GM12878 (cell line): ENCODE measurements around the gene EFCC1. TPM values are rescaled to one million over a fixed set of nuclear protein-coding genes. Genes with fewer than 3 reads are reported as not detected.

Source experiments
- ATAC-seq: fragments of 200-7000 bp; cut with Tn5 transposase; 3 replicates; pipeline ENCODE4 v1.9.1; 2020; ENCODE audit warnings: mild to moderate bottlenecking, moderate library complexity
- BruUV-seq: library from RNA; stranded (reverse); fragments of 400-500 nt; replicated peaks from 2 replicates; lab custom pipeline; 2021; lab: Mats Ljungman, UMichigan
- CTCF ChIA-PET: fragments of 300-600 bp; sonication (Branson Sonifier 250); formaldehyde crosslinking; extraction: SDS; loops from one replicate; lab custom pipeline; 2021; ENCODE audit warnings: inconsistent platforms; lab: Yijun Ruan, JAX
- POLR2A ChIA-PET: fragments of 350-600 bp; formaldehyde crosslinking; extraction: SDS; loops from one replicate; lab custom pipeline; 2021; ENCODE audit warnings: inconsistent platforms; lab: Charles Lee
- RAD21 ChIA-PET: fragments of 300-600 bp; sonication (Branson Sonifier 250); formaldehyde crosslinking; loops from one replicate; lab custom pipeline; 2023; ENCODE audit warnings: antibody characterized with exemption; ENCODE audit not compliant: unreplicated experiment; lab: Charles Lee
- SMC1A ChIA-PET: fragments of 300-600 bp; sonication (Branson Sonifier 250); formaldehyde crosslinking; loops from one replicate; lab custom pipeline; 2023; ENCODE audit not compliant: unreplicated experiment, uncharacterized antibody; lab: Charles Lee
- DNase-seq: peaks from one replicate; pipeline ENCODE4 v3.0.0-alpha.2; 2011; ENCODE audit warnings: low read depth, low spot score
- FAIRE-seq: peaks from 3 replicates; lab custom pipeline; 2011; peaks lifted over from hg19 to GRCh38; lab: Jason Lieb, UNC
- H2AFZ ChIP-seq: 2 replicates; pipeline ENCODE4 v1.6.0; 2011; ENCODE audit warnings: low read depth, low read length, control low read depth; ENCODE audit not compliant: control insufficient read depth
- H3K27ac ChIP-seq: 2 replicates; pipeline ENCODE4 v1.5.1; 2011; ENCODE audit warnings: control low read depth; ENCODE audit not compliant: control insufficient read depth, insufficient read depth
- H3K27me3 ChIP-seq, 2 experiments: replicated peaks in 1 of 2; 2 replicates each; pipeline versions ENCODE4 v1.6.0 to v1.6.1; 2011; ENCODE audit warnings: low read length in 1 of 2; ENCODE audit not compliant: control insufficient read depth in 2 of 2, insufficient read depth in 2 of 2
- H3K36me3 ChIP-seq, 2 experiments: 2 replicates each; pipeline ENCODE4 v1.5.1; 2011; ENCODE audit warnings: low read length in 1 of 2; ENCODE audit not compliant: control insufficient read depth in 2 of 2, insufficient read depth in 2 of 2
- H3K4me1 ChIP-seq: 2 replicates; pipeline ENCODE4 v1.6.1; 2011; ENCODE audit warnings: mild to moderate bottlenecking, low read length, moderate library complexity, mixed read lengths; ENCODE audit not compliant: control insufficient read depth, insufficient read depth
- H3K4me2 ChIP-seq: 2 replicates; pipeline ENCODE4 v1.6.0; 2011; ENCODE audit warnings: control low read depth; ENCODE audit not compliant: control insufficient read depth, insufficient read depth
- H3K4me3 ChIP-seq: fragments of 200-600 bp; sonication (generic); 2 replicates; pipeline ENCODE4 v1.5.1; 2016
- H3K79me2 ChIP-seq: 2 replicates; pipeline ENCODE4 v1.6.0; 2011; ENCODE audit warnings: low read length; ENCODE audit not compliant: control insufficient read depth, insufficient read depth
- H3K9ac ChIP-seq: 2 replicates; pipeline ENCODE4 v1.8.0; 2011; ENCODE audit warnings: low read length, control low read depth, mixed read lengths; ENCODE audit not compliant: control insufficient read depth, insufficient read depth
- H3K9me3 ChIP-seq: replicated peaks from 3 replicates; pipeline ENCODE4 v1.5.1; 2011; ENCODE audit warnings: mild to moderate bottlenecking, low read length; ENCODE audit not compliant: control insufficient read depth, insufficient read depth
- H4K20me1 ChIP-seq: 2 replicates; pipeline ENCODE4 v1.6.0; 2011; ENCODE audit not compliant: control insufficient read depth, insufficient read depth
- CEBPB ChIP-seq, 2 experiments: fragments of 150-350 bp in 1 of 2; IDR thresholded peaks; 2 replicates each; pipeline ENCODE4 v1.6.1; 2012 to 2014; ENCODE audit warnings: low read depth in 2 of 2, low read length in 2 of 2, borderline replicate concordance in 1 of 2, inconsistent platforms in 1 of 2
- CHD1 ChIP-seq: IDR thresholded peaks from 2 replicates; pipeline ENCODE4 v1.6.1; 2012; ENCODE audit warnings: low read depth, low read length, improper control_type of control experiment
- ELK1 ChIP-seq: IDR thresholded peaks from 2 replicates; pipeline ENCODE4 v1.6.1; 2012; ENCODE audit warnings: low read depth, low read length, improper control_type of control experiment
- HDGF ChIP-seq: fragments of 450-650 bp; IDR thresholded peaks from 2 replicates; pipeline ENCODE4 v1.6.1; 2016; ENCODE audit warnings: antibody characterized with exemption
- IKZF2 ChIP-seq, 2 experiments: fragments of 450-650 bp; IDR thresholded peaks; 2 replicates each; pipeline ENCODE4 v1.6.1; 2017; ENCODE audit warnings: mild to moderate bottlenecking in 2 of 2, moderate library complexity in 2 of 2
- IRF4 ChIP-seq: IDR thresholded peaks from 2 replicates; pipeline ENCODE4 v1.6.1; 2011; ENCODE audit warnings: low read depth, low read length
- NR2F1 ChIP-seq: fragments of 450-650 bp; conservative IDR thresholded peaks from 2 replicates; pipeline ENCODE4 v1.6.1; 2017; ENCODE audit warnings: mild to moderate bottlenecking
- RAD21 ChIP-seq: IDR thresholded peaks from 2 replicates; pipeline ENCODE4 v1.6.1; 2011; ENCODE audit warnings: mild to moderate bottlenecking, low read depth, low read length, moderate library complexity; ENCODE audit not compliant: insufficient read depth
- RAD51 ChIP-seq: fragments of 450-650 bp; IDR thresholded peaks from 2 replicates; pipeline ENCODE4 v1.6.1; 2016; ENCODE audit warnings: moderate library complexity, mild to moderate bottlenecking, inconsistent platforms
- RB1 ChIP-seq: fragments of 450-650 bp; formaldehyde crosslinking; IDR thresholded peaks from 2 replicates; pipeline ENCODE4 v1.6.1; 2017; ENCODE audit warnings: mild to moderate bottlenecking, borderline replicate concordance
- RCOR1 ChIP-seq: conservative IDR thresholded peaks from 2 replicates; pipeline ENCODE4 v1.6.1; 2012; ENCODE audit warnings: low read depth, low read length, improper control_type of control experiment
- RELA ChIP-seq: fragments of 450-650 bp; IDR thresholded peaks from 2 replicates; pipeline ENCODE4 v1.8.0; 2014; ENCODE audit warnings: borderline replicate concordance; ENCODE audit not compliant: partially characterized antibody
- STAT1 ChIP-seq: fragments of 450-650 bp; conservative IDR thresholded peaks from 2 replicates; pipeline ENCODE4 v1.6.1; 2014; ENCODE audit warnings: antibody characterized with exemption, mild to moderate bottlenecking
- TCF3 ChIP-seq: IDR thresholded peaks from 2 replicates; pipeline ENCODE4 v1.6.1; 2012; ENCODE audit warnings: low read depth, mild to moderate bottlenecking, low read length, borderline replicate concordance; ENCODE audit not compliant: insufficient read depth
- TCF7 ChIP-seq: IDR thresholded peaks from 2 replicates; pipeline ENCODE4 v1.6.1; 2014; ENCODE audit warnings: antibody characterized with exemption, borderline replicate concordance
- ZBED1 ChIP-seq: IDR thresholded peaks from 2 replicates; pipeline ENCODE4 v1.6.1; 2016; ENCODE audit warnings: borderline replicate concordance
- ZNF207 ChIP-seq: fragments of 450-650 bp; IDR thresholded peaks from 2 replicates; pipeline ENCODE4 v1.6.1; 2014; ENCODE audit warnings: antibody characterized with exemption, mild to moderate bottlenecking, borderline replicate concordance
- ZNF622 ChIP-seq: fragments of 450-650 bp; IDR thresholded peaks from 2 replicates; pipeline ENCODE4 v1.6.1; 2017; ENCODE audit warnings: mild to moderate bottlenecking, inconsistent platforms
- ZSCAN29 ChIP-seq: fragments of 450-650 bp; IDR thresholded peaks from 2 replicates; pipeline ENCODE4 v1.6.1; 2017; ENCODE audit warnings: mild to moderate bottlenecking, moderate library complexity
- WGBS: methylation state at CpG from one replicate; pipeline ENCODE4 v1.1.6; 2016; ENCODE audit warnings: low lambda C conversion rate; ENCODE audit not compliant: insufficient replicate concordance, insufficient coverage; ENCODE audit errors: missing lambda C conversion rate; 5-methylcytosine and 5-hydroxymethylcytosine counted together
- in situ Hi-C: fragments of 300-500 bp; cut with MboI; formaldehyde crosslinking; loops from 9 replicates; pipeline ENCODE4 v1.14.3; 2018; ENCODE audit warnings: mixed read lengths
- intact Hi-C: fragments of 100-400 bp; cut with micrococcal nuclease; formaldehyde crosslinking; loops from one replicate; pipeline ENCODE4 v1.14.2; 2022; ENCODE audit not compliant: unreplicated experiment
- polyA plus RNA-seq, 11 experiments: library from polyadenylated mRNA; depleted of rRNA in 4 of 11; unstranded in 6 of 11; stranded (reverse) in 5 of 11; fragments of >200 nt; fragmentation: Nextera tagmentation in 4 of 11; fragmentation: Illumina TruSeq in 1 of 11; extraction: Ambion mirVana in 4 of 11; extraction: Trizol in 1 of 11; gene quantifications; 1 replicate in 1 of 11; 2 replicates in 10 of 11; pipeline versions ENCODE4 v1.2.1 to v1.2.3, GENCODE V29; 2011 to 2016; ENCODE audit warnings: inconsistent platforms in 2 of 11, missing spikeins in 2 of 11, low read depth in 1 of 11
- total RNA-seq, 4 experiments: library from RNA; depleted of rRNA in 3 of 4; stranded (reverse); fragments of >200 nt in 3 of 4; fragmentation: Illumina TruSeq in 1 of 4; extraction: Trizol in 1 of 4; gene quantifications; 2 replicates each; pipeline versions ENCODE4 v1.2.1 to v1.2.3, GENCODE V29; 2013 to 2021

Gene EFCC1
- total and polyA plus RNA-seq, 10 of the 15 experiments (the other 5 are each of a cell fraction or from before 2014, with no cell fraction given), result not detected

GRCh38 chr3:129018271-129018670 lies 17.2 kb downstream of the EFCC1 start (continued):
- TF ChIP-seq RAD51 (no peak), RB1 (no peak), STAT1 (no peak), RCOR1 (no peak), NR2F1 (no peak)

- H3K27me3 ChIP-seq, result peaks cover 0 to 4% of the 10 kb centered on the region in 2 experiments; a peak in 1 of 4 replicates
- H3K36me3 ChIP-seq, result no peaks in the 10 kb centered on the region
- ChIA-PET SMC1A (interaction anchor here (1.6 kb wide), 1 partner anchor 48 kb away, joined by 4 read pairs; no protein-coding TSS in a partner anchor), POLR2A (interaction anchor here (0.6 kb wide), 1 partner anchor 276 kb away, joined by 4 read pairs; no protein-coding TSS in a partner anchor), CTCF (interaction anchor here (1.1 to 4.0 kb wide), 2 partner anchors 9 to 48 kb away, joined by 3 to 32 read pairs; no protein-coding TSS in a partner anchor), RAD21 (interaction anchor here (1.3 kb wide), 1 partner anchor 49 kb away, joined by 4 read pairs; no protein-coding TSS in a partner anchor)
- FAIRE-seq, result no peak
- no peak overlapping the region for H3K9ac ChIP-seq
- H4K20me1 ChIP-seq, result no peaks in the 10 kb centered on the region
- in situ Hi-C loops (no loop called here), intact Hi-C loops (no loop called here)
- no peak overlapping the region for H3K27ac ChIP-seq
- TF ChIP-seq HDGF, result no peak
- no peak for TF ChIP-seq CHD1
- TF ChIP-seq ELK1, result no peak
- no peak for TF ChIP-seq IKZF2 (IDR thresholded peaks at IDR 0.05)
- no peak for TF ChIP-seq RAD21
- no peak for TF ChIP-seq TCF7
- no peak for TF ChIP-seq ZSCAN29
- TF ChIP-seq ZBED1, result no peak
- TF ChIP-seq TCF3, result no peak
- TF ChIP-seq RELA, result no peak
- TF ChIP-seq ZNF622, result no peak
- no peak for TF ChIP-seq IRF4
- no peak for TF ChIP-seq CEBPB (IDR thresholded peaks at IDR 0.05; ENCODE audit: borderline replicate concordance in 1 of 2, low read depth in 2 of 2, low read length in 2 of 2)
- TF ChIP-seq ZNF207, result no peak
- no peaks in the 10 kb centered on the region for H3K79me2 ChIP-seq
- BruUV-seq, result no TSS peak
- H2AFZ ChIP-seq, result no peak overlapping the region
- peaks cover 19% of the 10 kb centered on the region for H3K4me1 ChIP-seq
- no peaks in the 10 kb centered on the region for H3K9me3 ChIP-seq
- no peak overlapping the region for H3K4me2 ChIP-seq
- ATAC-seq, result no peak
- WGBS, result 81% methylated on average over 9 of the region's 9 CpGs
- DNase-seq, result no peak
- H3K4me3 ChIP-seq, result no peak overlapping the region
These were observed 17.6 kb downstream of the EFCC1 start for GRCh38 chr3:129018751-129019150.
